Vagina (tissue), 2 donors: Measurements from ENCODE around the gene TRIM33.

Experiments
- POLR2A ChIP-seq, 2 donors: fragments of 450-650 bp; IDR thresholded peaks; one replicate each; pipeline ENCODE4 v1.6.1; 2017; ENCODE audit warnings: antibody characterized with exemption in 2 of 2, mild to moderate bottlenecking in 2 of 2, moderate library complexity in 2 of 2
- POLR2AphosphoS5 ChIP-seq, 2 donors: sonication (generic); formaldehyde crosslinking; IDR thresholded peaks; one replicate each; pipeline ENCODE4 v1.9.0; 2017; ENCODE audit warnings: antibody characterized with exemption in 2 of 2, mild to moderate bottlenecking in 2 of 2, low read depth in 1 of 2; ENCODE audit not compliant: insufficient read depth in 1 of 2
- TF ChIP-seq, protein P1 (sequence below), 3 experiments: fragments of 450-650 bp in 2 of 3; fragments of 200-600 bp in 1 of 3; sonication (generic) in 1 of 3; IDR thresholded peaks; one replicate each; pipeline ENCODE4 v1.5.1; 2017 to 2019; ENCODE audit warnings: antibody characterized with exemption in 3 of 3, mild to moderate bottlenecking in 2 of 3, moderate library complexity in 2 of 3

DNA sequence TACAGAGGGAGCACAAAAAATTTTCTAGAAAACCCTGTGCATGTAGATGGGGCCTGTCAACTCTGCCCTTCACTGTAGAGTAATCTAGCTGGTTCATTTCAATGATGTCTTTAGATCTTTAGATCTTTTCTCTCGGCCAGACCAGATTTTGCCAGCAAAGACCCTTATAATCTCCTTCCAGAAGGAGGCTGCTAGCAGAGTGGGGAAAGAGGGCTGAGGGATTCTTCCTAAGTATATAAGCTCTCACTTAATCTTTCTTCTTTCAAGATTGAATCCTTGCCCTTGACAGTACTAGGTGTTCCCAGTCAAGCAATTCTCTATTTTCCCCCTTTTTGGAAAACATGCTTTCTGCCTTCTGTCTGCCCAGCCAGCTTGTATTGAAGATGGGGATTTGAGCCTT lies 36.1 kb upstream of the TRIM33 start:
- no peak for TF ChIP-seq POLR2A (IDR thresholded peaks at IDR 0.05)
- TF ChIP-seq, protein P1, sequence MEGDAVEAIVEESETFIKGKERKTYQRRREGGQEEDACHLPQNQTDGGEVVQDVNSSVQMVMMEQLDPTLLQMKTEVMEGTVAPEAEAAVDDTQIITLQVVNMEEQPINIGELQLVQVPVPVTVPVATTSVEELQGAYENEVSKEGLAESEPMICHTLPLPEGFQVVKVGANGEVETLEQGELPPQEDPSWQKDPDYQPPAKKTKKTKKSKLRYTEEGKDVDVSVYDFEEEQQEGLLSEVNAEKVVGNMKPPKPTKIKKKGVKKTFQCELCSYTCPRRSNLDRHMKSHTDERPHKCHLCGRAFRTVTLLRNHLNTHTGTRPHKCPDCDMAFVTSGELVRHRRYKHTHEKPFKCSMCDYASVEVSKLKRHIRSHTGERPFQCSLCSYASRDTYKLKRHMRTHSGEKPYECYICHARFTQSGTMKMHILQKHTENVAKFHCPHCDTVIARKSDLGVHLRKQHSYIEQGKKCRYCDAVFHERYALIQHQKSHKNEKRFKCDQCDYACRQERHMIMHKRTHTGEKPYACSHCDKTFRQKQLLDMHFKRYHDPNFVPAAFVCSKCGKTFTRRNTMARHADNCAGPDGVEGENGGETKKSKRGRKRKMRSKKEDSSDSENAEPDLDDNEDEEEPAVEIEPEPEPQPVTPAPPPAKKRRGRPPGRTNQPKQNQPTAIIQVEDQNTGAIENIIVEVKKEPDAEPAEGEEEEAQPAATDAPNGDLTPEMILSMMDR (IDR thresholded peaks at IDR 0.05) = no peak
- TF ChIP-seq POLR2AphosphoS5 (IDR thresholded peaks at IDR 0.05; ENCODE audit: insufficient read depth in 1 of 2, low read depth in 1 of 2) = no peak
